Activated CD4-positive, alpha-beta memory T cell treated with anti-CD3 and anti-CD28 coated beads for 36 hours (primary cell): Measurements from ENCODE around the gene GALR3. TPM values are rescaled to one million over a fixed set of nuclear protein-coding genes. Genes with fewer than 3 reads are reported as not detected.

ENCODE experiments used
- CTCF ChIA-PET: fragments of 350-600 bp; sonication (Branson Sonifier 250); formaldehyde crosslinking; loops from one replicate; lab custom pipeline; 2021; ENCODE audit warnings: antibody characterized with exemption, inconsistent platforms; lab: Charles Lee
- POLR2A ChIA-PET: fragments of 350-600 bp; sonication (Branson Sonifier 250); formaldehyde crosslinking; loops from one replicate; lab custom pipeline; 2021; ENCODE audit warnings: antibody characterized with exemption; lab: Charles Lee
- DNase-seq: peaks from one replicate; pipeline ENCODE4 v3.0.0-alpha.2; 2020
- H3K27ac Mint-ChIP-seq: one replicate; pipeline ENCODE4 v1.8.0; 2021; ENCODE audit warnings: mixed read lengths
- H3K27me3 Mint-ChIP-seq: one replicate; pipeline ENCODE4 v1.8.0; 2021; ENCODE audit warnings: mixed read lengths
- H3K36me3 Mint-ChIP-seq: one replicate; pipeline ENCODE4 v1.8.0; 2021; ENCODE audit warnings: mixed read lengths
- H3K4me1 Mint-ChIP-seq: one replicate; pipeline ENCODE4 v1.8.0; 2021; ENCODE audit warnings: low read depth, mixed read lengths
- H3K4me3 Mint-ChIP-seq: one replicate; pipeline ENCODE4 v1.8.0; 2021; ENCODE audit warnings: mild to moderate bottlenecking, mixed read lengths
- H3K9me3 Mint-ChIP-seq: one replicate; pipeline ENCODE4 v1.8.0; 2021; ENCODE audit warnings: mixed read lengths
- intact Hi-C: fragments of 100-400 bp; cut with micrococcal nuclease; formaldehyde crosslinking; loops from one replicate; pipeline ENCODE4 v1.15.1; 2023
- total RNA-seq, 2 experiments: library from RNA; stranded (reverse); gene quantifications; one replicate each; pipeline ENCODE4 v1.2.3, GENCODE V29; 2021

The GALR3 gene
- total RNA-seq, 2 experiments from 2014 or later: 0.19 TPM; not detected in 1

DNA sequence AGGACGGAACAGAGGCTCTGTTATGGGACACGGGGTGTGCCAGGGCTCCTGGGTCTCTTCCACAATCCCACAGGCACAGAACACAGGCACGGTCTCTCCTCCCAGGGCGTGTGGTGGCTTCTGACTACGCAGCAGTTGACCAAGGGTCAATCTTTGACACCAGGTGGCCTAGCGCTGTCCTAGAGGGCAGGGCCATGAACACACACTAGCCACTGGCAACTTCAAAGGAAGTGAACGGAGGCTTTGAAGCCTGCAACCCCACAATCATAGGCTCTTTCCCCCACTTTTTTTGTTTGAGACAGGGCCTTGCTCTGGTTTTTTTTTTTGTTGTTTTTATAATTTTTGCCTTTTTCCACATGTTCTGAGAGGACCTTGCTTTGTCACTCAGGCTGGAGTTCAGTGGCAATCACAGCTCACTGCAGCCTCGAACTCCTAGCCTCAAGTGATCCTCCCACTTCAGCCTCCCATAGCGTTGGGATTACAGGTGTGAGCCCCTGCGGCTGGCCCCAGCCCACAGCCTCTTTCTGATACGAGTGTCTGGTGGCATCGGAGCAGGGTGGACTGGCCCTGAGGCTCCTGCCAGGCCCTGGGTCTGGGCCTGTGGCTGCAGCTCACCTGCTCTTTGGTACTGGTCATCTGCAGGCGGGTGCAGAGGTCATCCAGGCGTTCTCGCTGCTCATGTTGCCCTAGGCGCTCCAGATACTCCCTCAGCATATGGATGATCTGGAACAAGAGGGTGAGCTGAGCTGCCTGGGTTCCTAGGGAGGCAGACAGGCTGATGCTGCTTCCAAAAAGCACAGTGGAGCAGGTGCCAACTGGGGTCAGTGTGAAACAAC is 9.1 kb downstream of the GALR3 start:
- no peaks in the 10 kb centered on the region for H3K27me3 Mint-ChIP-seq
- POLR2A ChIA-PET: no interaction called here
- H3K9me3 Mint-ChIP-seq: no peaks in the 10 kb centered on the region
- H3K36me3 Mint-ChIP-seq: peaks cover 17% of the 10 kb centered on the region
- H3K4me1 Mint-ChIP-seq: no peaks in the 10 kb centered on the region
- CTCF ChIA-PET: no interaction called here
- H3K4me3 Mint-ChIP-seq: no peak overlapping the region
- no peak overlapping the region for H3K27ac Mint-ChIP-seq
- intact Hi-C loops: no loop called here
- DNase-seq: no peak

DNA sequence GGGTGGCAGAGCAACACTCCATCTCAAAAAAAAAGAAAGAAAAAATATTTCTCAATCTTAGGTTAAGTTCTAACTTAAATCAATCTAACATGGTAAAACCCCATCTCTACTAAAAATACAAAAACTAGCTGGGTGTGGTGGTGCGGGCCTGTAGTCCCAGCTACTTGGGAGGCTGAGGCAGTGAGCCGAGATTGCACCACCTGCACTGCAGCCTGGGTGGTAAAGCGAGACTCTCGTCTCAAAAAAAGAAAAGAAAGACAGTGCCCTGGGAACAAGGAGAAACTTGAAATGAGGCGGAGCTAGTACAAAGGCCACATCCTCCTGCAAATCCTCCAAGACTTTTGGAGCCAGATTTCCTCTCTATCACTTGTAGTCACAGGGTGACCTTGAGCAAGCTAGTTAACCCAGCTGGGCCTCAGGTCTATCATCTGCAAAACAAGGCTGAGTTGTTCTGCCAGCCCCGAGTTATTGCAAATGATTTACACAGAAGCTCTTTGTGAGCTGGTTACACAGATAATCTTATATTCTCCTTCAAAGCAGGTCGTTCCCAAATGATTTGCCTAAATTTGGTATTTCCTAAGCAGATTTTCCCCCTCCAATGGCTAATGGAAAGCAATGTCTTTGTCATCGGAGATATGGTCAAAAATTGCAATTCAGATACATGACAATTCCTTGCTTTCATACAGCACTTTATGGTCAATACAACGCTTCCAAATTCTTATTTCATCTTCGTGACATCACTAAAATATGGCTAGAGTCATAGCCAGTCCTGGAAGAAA is 19.0 kb downstream of the GALR3 start:
- ChIA-PET POLR2A (interaction anchor here (0.8 kb wide), 1 partner anchor 37 kb away, joined by 3 read pairs; no protein-coding TSS in a partner anchor), CTCF (interaction anchor here (0.8 to 3.2 kb wide), 3 partner anchors 20 to 25 kb away, joined by 3 to 25 read pairs (median 7); no protein-coding TSS in a partner anchor)
- Mint-ChIP-seq H3K27ac (no peak overlapping the region), H3K27me3 (no peaks in the 10 kb centered on the region), H3K4me3 (peak overlapping the region; percentile 64), H3K9me3 (no peaks in the 10 kb centered on the region), H3K4me1 (peaks cover 19% of the 10 kb centered on the region), H3K36me3 (peaks cover 9% of the 10 kb centered on the region)
- no peak for DNase-seq
- intact Hi-C loops: loop anchor here (5.0 to 10.0 kb wide), 3 partner anchors 167 to 663 kb away; partner anchors contain the start of genes DDX17, GGA1 and LGALS1

- CTCF ChIA-PET: interaction anchor here (0.6 to 3.2 kb wide), 7 partner anchors 14 to 806 kb away, joined by 3 to 25 read pairs (median 4); partner anchors contain the start of gene GCAT
- intact Hi-C loops: loop anchor here (2.0 to 10.0 kb wide), 4 partner anchors 37 to 661 kb away; partner anchors contain the start of genes DDX17, GCAT, GGA1 and LGALS1
- Mint-ChIP-seq H3K9me3 (no peaks in the 10 kb centered on the region), H3K27me3 (no peaks in the 10 kb centered on the region), H3K4me1 (peaks cover 26% of the 10 kb centered on the region), H3K36me3 (peaks cover 13% of the 10 kb centered on the region), H3K4me3 (peak overlapping the region; percentile 84), H3K27ac (peak overlapping the region; percentile 87)
- DNase-seq: peak; percentile 60
- POLR2A ChIA-PET: interaction anchor here (0.6 to 1.7 kb wide), 11 partner anchors 10 to 337 kb away, joined by 3 to 8 read pairs (median 4); partner anchors contain the start of genes C22orf23, GCAT and POLR2F
Measured at GRCh38 chr22:37843741-37844089, 20.5 kb downstream of the GALR3 start.

GRCh38 chr22:37844904-37845329 is 21.7 kb downstream of the GALR3 start:
- POLR2A ChIA-PET: interaction anchor here (0.6 to 1.7 kb wide), 5 partner anchors 19 to 1471 kb away, joined by 3 to 8 read pairs (median 6); partner anchors contain the start of genes C22orf23, GCAT and POLR2F
- Mint-ChIP-seq H3K27me3 (no peaks in the 10 kb centered on the region), H3K4me1 (peaks cover 31% of the 10 kb centered on the region), H3K4me3 (peak overlapping the region; percentile 74), H3K36me3 (peaks cover 21% of the 10 kb centered on the region), H3K27ac (peak overlapping the region; percentile 69), H3K9me3 (no peaks in the 10 kb centered on the region)
- CTCF ChIA-PET: interaction anchor here (0.7 to 2.8 kb wide), 3 partner anchors 13 to 159 kb away, joined by 3 to 19 read pairs (median 4); no protein-coding TSS in a partner anchor
- DNase-seq: no peak
- intact Hi-C loops: loop anchor here (2.0 to 10.0 kb wide), 4 partner anchors 38 to 660 kb away; partner anchors contain the start of genes DDX17, GCAT, GGA1 and LGALS1

GRCh38 chr22:37846433-37846832 is 23.3 kb downstream of the GALR3 start:
- CTCF ChIA-PET: no interaction called here
- no peak overlapping the region for H3K4me3 Mint-ChIP-seq
- peaks cover 40% of the 10 kb centered on the region for H3K4me1 Mint-ChIP-seq
- no peaks in the 10 kb centered on the region for H3K9me3 Mint-ChIP-seq
- peaks cover 30% of the 10 kb centered on the region for H3K36me3 Mint-ChIP-seq
- POLR2A ChIA-PET: no interaction called here
- H3K27me3 Mint-ChIP-seq: no peaks in the 10 kb centered on the region
- DNase-seq: no peak
- intact Hi-C loops: loop anchor here (10.0 kb wide), 2 partner anchors 172 to 658 kb away; partner anchors contain the start of genes DDX17 and LGALS1
- H3K27ac Mint-ChIP-seq: no peak overlapping the region

DNA sequence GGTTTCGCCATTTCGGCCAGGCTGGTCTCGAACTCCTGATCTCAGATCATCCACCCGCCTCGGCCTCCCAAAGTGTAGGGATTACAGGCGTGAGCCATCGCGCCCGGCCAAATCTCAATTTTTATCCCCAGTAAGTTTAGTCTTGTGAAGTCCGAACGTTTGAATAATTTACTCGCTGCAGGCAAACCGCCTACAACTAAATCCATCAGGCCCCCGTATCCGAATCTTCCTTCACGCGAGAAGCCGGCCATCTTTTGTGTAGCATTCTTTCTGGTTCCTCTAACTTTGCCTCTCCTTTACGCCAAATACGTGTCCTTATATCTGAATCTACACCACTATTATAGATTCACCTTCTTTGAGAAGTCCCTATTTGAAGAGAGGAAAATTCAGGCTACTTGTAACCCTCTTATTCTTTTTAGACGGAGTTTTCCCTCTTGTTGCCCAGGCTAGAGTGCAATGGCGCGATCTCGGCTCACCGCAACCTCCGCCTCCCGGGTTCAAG is 25.5 kb downstream of the GALR3 start:
- ChIA-PET POLR2A (interaction anchor here (0.6 to 1.5 kb wide), 2 partner anchors 15 to 57 kb away, joined by 3 to 4 read pairs; partner anchors contain the start of gene MICALL1), CTCF (no interaction called here)
- H3K27me3 Mint-ChIP-seq: no peaks in the 10 kb centered on the region
- H3K4me1 Mint-ChIP-seq: peaks cover 41% of the 10 kb centered on the region
- H3K9me3 Mint-ChIP-seq: no peaks in the 10 kb centered on the region
- peak overlapping the region; percentile 93 for H3K27ac Mint-ChIP-seq
- H3K36me3 Mint-ChIP-seq: peaks cover 40% of the 10 kb centered on the region
- intact Hi-C loops: loop anchor here (2.0 to 10.0 kb wide), 3 partner anchors 14 to 656 kb away; partner anchors contain the start of genes DDX17 and LGALS1
- peak; percentile 44 for DNase-seq
- peak overlapping the region; percentile 91 for H3K4me3 Mint-ChIP-seq

DNA sequence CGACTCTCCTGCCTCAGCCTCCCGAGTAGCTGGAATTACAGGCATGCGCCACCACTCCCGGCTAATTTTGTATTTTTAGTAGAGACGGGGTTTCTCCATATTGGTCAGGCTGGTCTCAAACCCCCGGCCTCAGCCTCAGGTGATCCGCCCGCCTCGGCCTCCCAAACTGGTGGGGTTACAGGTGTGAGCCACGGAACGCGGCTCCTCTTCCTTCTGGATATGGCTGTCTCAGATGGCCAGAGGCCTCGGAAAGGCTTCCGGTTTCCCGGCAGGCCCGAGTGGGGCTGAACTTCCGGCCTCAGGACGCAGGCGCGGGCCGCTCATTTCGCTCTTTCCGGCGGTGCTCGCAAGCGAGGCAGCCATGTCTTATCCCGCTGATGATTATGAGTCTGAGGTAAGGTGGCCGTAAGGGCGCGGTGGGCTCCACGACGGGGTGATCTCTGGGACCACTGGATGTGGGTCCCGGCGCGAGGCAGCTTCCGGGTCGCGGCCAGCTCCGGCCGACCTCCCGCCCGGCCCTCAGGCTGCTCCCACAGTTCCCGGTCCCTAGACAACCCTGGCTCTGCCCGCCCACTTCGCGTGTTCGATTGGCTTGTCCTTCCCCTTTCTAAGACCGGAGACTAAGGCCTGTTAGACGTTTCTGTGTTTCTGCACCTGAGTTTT is 26.0 kb downstream of the GALR3 start, which contains the start of gene EIF3L:
Gene EIF3L (plus strand): TSS at position 331 of the 663 bp plus-strand sequence. CDS start 31 bp downstream, at position 362.
- intact Hi-C loops: loop anchor here (2.0 to 10.0 kb wide), 3 partner anchors 14 to 656 kb away; partner anchors contain the start of genes DDX17 and LGALS1
- no peaks in the 10 kb centered on the region for H3K27me3 Mint-ChIP-seq
- POLR2A ChIA-PET: interaction anchor here (0.6 to 1.1 kb wide), 2 partner anchors 15 to 57 kb away, joined by 4 to 5 read pairs; partner anchors contain the start of gene MICALL1
- DNase-seq: peak; percentile 94
- H3K4me3 Mint-ChIP-seq: peak within 1 kb of the TSS; percentile 91
- peaks cover 44% of the 10 kb centered on the region for H3K36me3 Mint-ChIP-seq
- no peaks in the 10 kb centered on the region for H3K9me3 Mint-ChIP-seq
- H3K4me1 Mint-ChIP-seq: peaks cover 45% of the 10 kb centered on the region
- CTCF ChIA-PET: interaction anchor here (1.4 kb wide), 2 partner anchors 14 to 31 kb away, joined by 10 to 16 read pairs; no protein-coding TSS in a partner anchor
- H3K27ac Mint-ChIP-seq: peak within 1 kb of the TSS; percentile 93

DNA sequence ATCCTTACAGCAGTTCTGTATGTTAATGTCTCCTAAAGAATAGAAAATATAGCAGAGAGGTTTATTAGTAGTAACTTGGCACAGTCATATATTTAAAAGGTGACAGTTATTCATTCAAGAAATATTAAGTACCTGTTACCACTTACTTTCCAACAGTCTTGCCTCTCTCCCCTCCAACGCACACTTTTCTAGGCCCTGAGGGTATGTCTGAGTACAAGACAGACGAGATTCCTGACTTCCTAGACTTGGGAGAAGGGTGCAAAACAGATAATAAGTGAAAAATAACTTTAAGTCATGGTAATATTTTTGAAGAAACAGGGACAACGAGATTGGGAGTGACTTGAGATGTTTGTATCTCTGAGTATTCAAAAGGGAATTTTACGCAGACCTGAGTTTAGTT is 27.6 kb downstream of the GALR3 start:
- H3K4me1 Mint-ChIP-seq: peaks cover 40% of the 10 kb centered on the region
- ChIA-PET CTCF (interaction anchor here (1.4 to 5.5 kb wide), 3 partner anchors 12 to 32 kb away, joined by 10 to 45 read pairs (median 16); no protein-coding TSS in a partner anchor), POLR2A (no interaction called here)
- intact Hi-C loops: no loop called here
- peak overlapping the region; percentile 91 for H3K4me3 Mint-ChIP-seq
- H3K9me3 Mint-ChIP-seq: no peaks in the 10 kb centered on the region
- no peaks in the 10 kb centered on the region for H3K27me3 Mint-ChIP-seq
- no peak overlapping the region for H3K27ac Mint-ChIP-seq
- H3K36me3 Mint-ChIP-seq: peaks cover 55% of the 10 kb centered on the region
- no peak for DNase-seq

DNA sequence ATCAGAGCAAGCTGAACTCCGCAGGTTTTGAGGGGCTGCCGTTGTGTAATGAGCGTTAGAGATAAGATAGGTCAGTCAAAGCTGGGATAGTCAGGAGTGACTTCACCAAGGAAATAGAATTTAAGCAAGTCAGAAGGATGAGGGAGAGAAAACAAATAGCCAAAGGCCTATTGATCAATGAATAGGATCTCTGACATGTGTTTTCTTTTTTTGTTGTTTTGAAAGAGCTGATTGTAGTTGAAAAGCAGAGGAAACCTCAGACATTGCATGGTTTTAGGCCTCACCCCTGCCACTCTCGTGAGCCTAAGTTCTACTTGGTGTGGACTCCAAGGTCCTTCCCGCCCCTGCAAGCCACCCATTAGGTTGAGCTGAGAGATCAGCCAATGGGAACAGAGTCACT is 29.2 kb downstream of the GALR3 start:
- no peaks in the 10 kb centered on the region for H3K9me3 Mint-ChIP-seq
- peaks cover 40% of the 10 kb centered on the region for H3K4me1 Mint-ChIP-seq
- no peaks in the 10 kb centered on the region for H3K27me3 Mint-ChIP-seq
- intact Hi-C loops: no loop called here
- ChIA-PET CTCF (interaction anchor here (5.5 kb wide), 1 partner anchor 11 kb away, joined by 45 read pairs; no protein-coding TSS in a partner anchor), POLR2A (no interaction called here)
- DNase-seq: no peak
- no peak overlapping the region for H3K4me3 Mint-ChIP-seq
- peaks cover 60% of the 10 kb centered on the region for H3K36me3 Mint-ChIP-seq
- no peak overlapping the region for H3K27ac Mint-ChIP-seq

DNA sequence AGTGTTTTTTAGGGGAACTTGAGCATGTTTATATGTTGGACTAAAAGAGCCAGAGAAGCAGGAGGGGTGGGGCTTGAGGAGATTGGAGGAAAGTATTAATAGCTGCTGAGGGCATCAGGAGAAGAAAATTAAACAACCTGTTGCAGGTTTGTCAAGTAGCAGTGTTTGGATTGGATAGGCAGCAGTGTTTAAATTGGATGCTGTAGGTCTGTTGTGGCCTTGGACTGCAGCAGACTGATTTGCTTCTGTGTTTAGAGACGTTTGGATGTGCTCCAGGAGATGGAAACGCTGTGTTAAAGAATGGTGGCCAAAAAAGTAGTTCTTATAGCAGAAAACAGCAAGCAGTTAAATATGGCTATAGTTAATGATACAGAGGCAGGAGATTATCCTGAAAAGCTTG is 31.8 kb downstream of the GALR3 start:
- ChIA-PET POLR2A (no interaction called here), CTCF (interaction anchor here (0.9 to 5.5 kb wide), 3 partner anchors 8 to 174 kb away, joined by 3 to 45 read pairs (median 11); no protein-coding TSS in a partner anchor)
- no peaks in the 10 kb centered on the region for H3K27me3 Mint-ChIP-seq
- H3K4me3 Mint-ChIP-seq: no peak overlapping the region
- no peak overlapping the region for H3K27ac Mint-ChIP-seq
- H3K36me3 Mint-ChIP-seq: peaks cover 52% of the 10 kb centered on the region
- intact Hi-C loops: no loop called here
- peaks cover 27% of the 10 kb centered on the region for H3K4me1 Mint-ChIP-seq
- no peaks in the 10 kb centered on the region for H3K9me3 Mint-ChIP-seq
- no peak for DNase-seq
